ENCODE results near the gene PYY. TPM values are rescaled to one million over a fixed set of nuclear protein-coding genes. Genes with fewer than 3 reads are reported as not detected.

Gene PYY
- total RNA-seq, 3 donors from 2014 or later (not counting 1 experiment from before 2014, with no cell fraction given): not detected

DNA sequence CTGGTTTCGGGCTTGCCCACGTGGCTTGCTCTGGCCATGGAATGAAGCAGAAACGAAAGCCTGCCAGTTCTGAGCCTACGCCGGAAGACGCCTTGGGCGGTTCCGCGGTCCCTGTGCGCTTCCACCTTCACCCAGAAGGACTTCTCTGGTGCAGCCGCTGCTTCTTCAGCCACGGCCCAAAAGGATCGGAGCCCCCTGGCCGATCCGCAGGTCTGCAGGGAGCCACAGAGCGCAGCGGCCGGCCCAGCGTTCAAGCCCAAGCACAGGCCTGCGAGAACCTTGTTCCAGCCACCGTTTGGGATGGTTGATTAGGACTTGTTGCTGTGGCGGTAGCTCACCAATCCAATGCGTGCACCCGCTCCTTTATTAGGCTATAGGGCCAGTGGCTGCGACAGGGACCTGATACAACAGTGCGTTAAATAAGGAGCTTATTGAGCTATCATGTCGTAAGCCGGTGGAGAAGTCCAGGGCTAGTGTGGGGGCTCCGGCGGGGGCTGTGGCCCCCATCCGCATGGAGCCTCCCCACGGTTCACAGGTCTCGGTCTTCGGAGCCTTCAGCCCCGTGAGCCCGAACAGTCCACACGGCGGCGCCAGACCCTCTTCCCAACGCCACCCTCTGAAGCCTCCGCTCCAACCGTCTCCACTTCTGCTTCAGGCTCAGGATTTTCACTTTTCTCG, 36.3 kb downstream of the PYY start:
- DNase-seq (peak in 1 of 2 donors; percentile 72), ATAC-seq (peak; percentile 45 to 86 (median 69))
- WGBS (ENCODE audit: insufficient coverage): 7% methylated on average over 43 of the region's 43 CpGs
- intact Hi-C loops (cut with micrococcal nuclease): no loop called here
- H3K27me3 ChIP-seq (ENCODE audit: control insufficient read depth, insufficient read depth, low read length): peaks cover 2% of the 10 kb centered on the region
- TF ChIP-seq, protein P1, sequence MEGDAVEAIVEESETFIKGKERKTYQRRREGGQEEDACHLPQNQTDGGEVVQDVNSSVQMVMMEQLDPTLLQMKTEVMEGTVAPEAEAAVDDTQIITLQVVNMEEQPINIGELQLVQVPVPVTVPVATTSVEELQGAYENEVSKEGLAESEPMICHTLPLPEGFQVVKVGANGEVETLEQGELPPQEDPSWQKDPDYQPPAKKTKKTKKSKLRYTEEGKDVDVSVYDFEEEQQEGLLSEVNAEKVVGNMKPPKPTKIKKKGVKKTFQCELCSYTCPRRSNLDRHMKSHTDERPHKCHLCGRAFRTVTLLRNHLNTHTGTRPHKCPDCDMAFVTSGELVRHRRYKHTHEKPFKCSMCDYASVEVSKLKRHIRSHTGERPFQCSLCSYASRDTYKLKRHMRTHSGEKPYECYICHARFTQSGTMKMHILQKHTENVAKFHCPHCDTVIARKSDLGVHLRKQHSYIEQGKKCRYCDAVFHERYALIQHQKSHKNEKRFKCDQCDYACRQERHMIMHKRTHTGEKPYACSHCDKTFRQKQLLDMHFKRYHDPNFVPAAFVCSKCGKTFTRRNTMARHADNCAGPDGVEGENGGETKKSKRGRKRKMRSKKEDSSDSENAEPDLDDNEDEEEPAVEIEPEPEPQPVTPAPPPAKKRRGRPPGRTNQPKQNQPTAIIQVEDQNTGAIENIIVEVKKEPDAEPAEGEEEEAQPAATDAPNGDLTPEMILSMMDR (IDR thresholded peaks at IDR 0.05): peak; percentile 21
- peaks cover 18% of the 10 kb centered on the region for H3K4me1 ChIP-seq (ENCODE audit: control insufficient read depth, insufficient read depth, low read length)
- peaks cover 0 to 9% of the 10 kb centered on the region in 2 donors for H3K27me3 Mint-ChIP-seq (ENCODE audit: low read depth in 2 of 2)
- H3K36me3 ChIP-seq (ENCODE audit: control insufficient read depth, insufficient read depth, low read length): no peaks in the 10 kb centered on the region
- peak overlapping the region; percentile 67 for H3K4me3 Mint-ChIP-seq
- H3K36me3 Mint-ChIP-seq: no peaks in the 10 kb centered on the region
- H3K27ac ChIP-seq (ENCODE audit: low read length): no peak overlapping the region
- peak overlapping the region in 1 of 2 donors; percentile 23 for H3K27ac Mint-ChIP-seq
- H3K9me3 ChIP-seq (ENCODE audit: control insufficient read depth, insufficient read depth, low read length): no peaks in the 10 kb centered on the region
- H3K4me3 ChIP-seq (ENCODE audit: low read length): peak overlapping the region; percentile 41
- H3K9me3 Mint-ChIP-seq: no peaks in the 10 kb centered on the region
- peaks cover 0 to 9% of the 10 kb centered on the region in 2 donors for H3K4me1 Mint-ChIP-seq

DNA sequence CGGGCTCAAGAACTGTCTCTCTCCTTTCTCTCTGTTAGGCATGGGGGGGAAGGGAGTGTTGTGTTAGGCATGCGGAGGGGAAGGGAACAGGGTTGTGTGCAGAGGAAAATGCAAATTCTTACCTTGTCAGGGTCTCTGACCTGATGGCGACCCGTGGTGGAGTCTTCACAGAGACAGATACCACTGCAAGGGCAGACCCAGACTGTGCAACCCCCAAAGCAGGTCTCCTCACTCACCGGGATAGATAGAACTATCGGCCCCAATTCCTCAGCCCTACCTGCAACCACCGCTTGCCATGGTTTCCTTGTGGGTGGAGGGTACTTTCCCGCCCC, 36.8 kb downstream of the PYY start:
- WGBS (ENCODE audit: insufficient coverage): 48% methylated on average over 7 of the region's 8 CpGs
- peak overlapping the region; percentile 67 for H3K4me3 Mint-ChIP-seq
- Histone ChIP-seq H3K4me3 (ENCODE audit: low read length) (peak overlapping the region; percentile 41), H3K9me3 (ENCODE audit: control insufficient read depth, insufficient read depth, low read length) (no peaks in the 10 kb centered on the region), H3K27ac (ENCODE audit: low read length) (no peak overlapping the region), H3K36me3 (ENCODE audit: control insufficient read depth, insufficient read depth, low read length) (no peaks in the 10 kb centered on the region), H3K4me1 (ENCODE audit: control insufficient read depth, insufficient read depth, low read length) (peaks cover 18% of the 10 kb centered on the region), H3K27me3 (ENCODE audit: control insufficient read depth, insufficient read depth, low read length) (peaks cover 2% of the 10 kb centered on the region)
- ATAC-seq (peak in 1 of 3 donors; percentile 4), DNase-seq (no peak)
- H3K36me3 Mint-ChIP-seq: no peaks in the 10 kb centered on the region
- peaks cover 0 to 9% of the 10 kb centered on the region in 2 donors for H3K4me1 Mint-ChIP-seq
- H3K9me3 Mint-ChIP-seq: no peaks in the 10 kb centered on the region
- no peak overlapping the region for H3K27ac Mint-ChIP-seq
- intact Hi-C loops (cut with micrococcal nuclease): no loop called here
- TF ChIP-seq, protein P1 (IDR thresholded peaks at IDR 0.05): no peak
- H3K27me3 Mint-ChIP-seq (ENCODE audit: low read depth in 2 of 2): peaks cover 0 to 6% of the 10 kb centered on the region in 2 donors

DNA sequence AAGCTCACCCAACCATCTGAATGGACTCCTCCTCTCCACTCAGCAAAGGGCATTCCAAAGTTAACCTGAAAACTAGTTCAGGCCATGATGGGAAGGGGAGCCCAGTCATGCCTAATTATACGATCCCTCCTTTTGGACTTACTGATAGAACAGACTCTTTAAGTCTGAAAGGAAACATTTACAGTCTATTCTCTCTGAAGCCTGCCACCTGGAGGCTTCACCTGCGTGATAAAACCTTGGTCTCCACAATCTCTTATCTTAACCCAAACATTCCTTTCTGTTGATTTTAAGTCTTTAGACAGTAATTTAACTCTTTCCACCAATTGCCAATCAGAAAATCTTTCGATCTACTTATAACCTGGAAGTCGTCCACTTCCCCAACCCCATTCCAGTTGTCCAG, 37.4 kb downstream of the PYY start:
- H3K27ac Mint-ChIP-seq: no peak overlapping the region
- peaks cover 2% of the 10 kb centered on the region for H3K27me3 ChIP-seq (ENCODE audit: control insufficient read depth, insufficient read depth, low read length)
- no peaks in the 10 kb centered on the region for H3K9me3 Mint-ChIP-seq
- peak overlapping the region; percentile 40 for H3K4me3 Mint-ChIP-seq
- no peaks in the 10 kb centered on the region for H3K36me3 Mint-ChIP-seq
- H3K4me1 ChIP-seq (ENCODE audit: control insufficient read depth, insufficient read depth, low read length): peaks cover 18% of the 10 kb centered on the region
- H3K27ac ChIP-seq (ENCODE audit: low read length): no peak overlapping the region
- no peak for ATAC-seq
- peaks cover 0 to 6% of the 10 kb centered on the region in 2 donors for H3K27me3 Mint-ChIP-seq (ENCODE audit: low read depth in 2 of 2)
- H3K4me1 Mint-ChIP-seq: peaks cover 0 to 9% of the 10 kb centered on the region in 2 donors
- no peak overlapping the region for H3K4me3 ChIP-seq (ENCODE audit: low read length)
- H3K9me3 ChIP-seq (ENCODE audit: control insufficient read depth, insufficient read depth, low read length): no peaks in the 10 kb centered on the region
- H3K36me3 ChIP-seq (ENCODE audit: control insufficient read depth, insufficient read depth, low read length): no peaks in the 10 kb centered on the region
- WGBS (ENCODE audit: insufficient coverage): 96% methylated on average over 4 of the region's 4 CpGs
- intact Hi-C loops (cut with micrococcal nuclease): no loop called here
- TF ChIP-seq, protein P1 (IDR thresholded peaks at IDR 0.05): no peak
- DNase-seq: no peak

DNA sequence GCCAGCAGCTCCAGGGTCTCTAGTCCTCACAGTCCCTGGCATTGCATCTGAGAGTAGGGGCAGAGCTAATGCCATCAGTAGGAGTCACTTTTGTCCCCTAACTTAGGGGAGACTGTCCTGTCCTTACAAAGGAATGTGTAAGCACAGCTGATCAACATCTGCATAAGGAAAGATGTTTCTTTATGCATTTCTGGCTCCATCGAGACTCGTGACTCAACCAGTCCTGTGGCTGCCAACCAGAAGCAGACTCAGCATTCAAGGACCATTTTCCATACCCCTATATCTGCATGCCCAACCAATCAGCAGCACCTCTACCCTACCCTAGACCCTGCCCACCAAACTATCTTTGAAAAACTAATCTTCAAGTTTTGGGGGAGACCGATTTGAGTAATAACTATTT, 38.2 kb downstream of the PYY start:
- Histone ChIP-seq H3K4me3 (ENCODE audit: low read length) (no peak overlapping the region), H3K36me3 (ENCODE audit: control insufficient read depth, insufficient read depth, low read length) (no peaks in the 10 kb centered on the region), H3K27me3 (ENCODE audit: control insufficient read depth, insufficient read depth, low read length) (peaks cover 2% of the 10 kb centered on the region), H3K9me3 (ENCODE audit: control insufficient read depth, insufficient read depth, low read length) (no peaks in the 10 kb centered on the region), H3K4me1 (ENCODE audit: control insufficient read depth, insufficient read depth, low read length) (peaks cover 18% of the 10 kb centered on the region), H3K27ac (ENCODE audit: low read length) (no peak overlapping the region)
- peaks cover 0 to 6% of the 10 kb centered on the region in 2 donors for H3K27me3 Mint-ChIP-seq (ENCODE audit: low read depth in 2 of 2)
- DNase-seq (no peak), ATAC-seq (no peak)
- no peak overlapping the region for H3K27ac Mint-ChIP-seq
- intact Hi-C loops (cut with micrococcal nuclease): no loop called here
- H3K36me3 Mint-ChIP-seq: no peaks in the 10 kb centered on the region
- H3K9me3 Mint-ChIP-seq: no peaks in the 10 kb centered on the region
- H3K4me3 Mint-ChIP-seq: no peak overlapping the region
- WGBS (ENCODE audit: insufficient coverage): 94% methylated on average over 3 of the region's 3 CpGs
- H3K4me1 Mint-ChIP-seq: peaks cover 0 to 9% of the 10 kb centered on the region in 2 donors
- TF ChIP-seq, protein P1 (IDR thresholded peaks at IDR 0.05): no peak
